Spleen (tissue), 11 donors: ENCODE results near the gene PPP2R3A. TPM values are rescaled to one million over a fixed set of nuclear protein-coding genes. Genes with fewer than 3 reads are reported as not detected.
"Not testable (repeated sequence)": the region's sequence is repeated elsewhere in the genome, so short reads cannot be mapped to it uniquely, and the experiment has no call there.

Experiments
- DNase-seq: peaks from one replicate; pipeline ENCODE4 v3.0.0-alpha.2; 2020
- H3K27ac ChIP-seq, 8 donors: fragments of 200-600 bp; sonication (generic) in 7 of 8; 1 replicate in 4 of 8; 2 replicates in 4 of 8; pipeline versions ENCODE4 v1.5.0 to v1.8.0; 2016 to 2021; ENCODE audit warnings: inconsistent platforms in 4 of 8, mild to moderate bottlenecking in 4 of 8, moderate library complexity in 1 of 8
- H3K27me3 ChIP-seq, 7 donors: fragments of 200-600 bp; sonication (generic) in 6 of 7; replicated peaks in 1 of 7; 1 replicate in 4 of 7; 2 replicates in 3 of 7; pipeline versions ENCODE4 v1.5.0 to v1.8.0; 2016 to 2021; ENCODE audit warnings: inconsistent platforms in 3 of 7, mild to moderate bottlenecking in 1 of 7
- H3K36me3 ChIP-seq, 6 donors: fragments of 200-600 bp; sonication (generic) in 5 of 6; 1 replicate in 4 of 6; 2 replicates in 2 of 6; pipeline versions ENCODE4 v1.5.0 to v1.8.0; 2016 to 2021; ENCODE audit warnings: inconsistent platforms in 2 of 6
- H3K4me1 ChIP-seq, 6 donors: fragments of 200-600 bp; sonication (generic) in 5 of 6; 1 replicate in 3 of 6; 2 replicates in 3 of 6; pipeline versions ENCODE4 v1.5.0 to v1.8.0; 2016 to 2021; ENCODE audit warnings: inconsistent platforms in 3 of 6
- H3K4me3 ChIP-seq, 8 donors: fragments of 200-600 bp; sonication (generic) in 7 of 8; 1 replicate in 4 of 8; 2 replicates in 4 of 8; pipeline versions ENCODE4 v1.5.0 to v1.8.0; 2016 to 2021; ENCODE audit warnings: inconsistent platforms in 4 of 8, mild to moderate bottlenecking in 4 of 8, moderate library complexity in 2 of 8
- H3K9me3 ChIP-seq, 8 donors: fragments of 200-600 bp; sonication (generic) in 7 of 8; 1 replicate in 4 of 8; 2 replicates in 4 of 8; pipeline versions ENCODE4 v1.5.0 to v1.8.0; 2016 to 2021; ENCODE audit warnings: inconsistent platforms in 4 of 8
- POLR2A ChIP-seq, 3 donors: fragments of 450-650 bp; IDR thresholded peaks; one replicate each; pipeline ENCODE4 v1.5.1; 2017; ENCODE audit warnings: antibody characterized with exemption in 3 of 3, mild to moderate bottlenecking in 1 of 3
- POLR2AphosphoS5 ChIP-seq, 3 donors: sonication (generic); formaldehyde crosslinking; IDR thresholded peaks; one replicate each; pipeline ENCODE4 v1.5.1; 2017; ENCODE audit warnings: antibody characterized with exemption in 3 of 3
- WGBS, 5 donors: extraction: QIAGEN DNeasy Blood & Tissue Kit in 3 of 5; methylation state at CpG; one replicate each; pipeline versions ENCODE4 v1.1.5 to v1.1.7; 2013 to 2018; 5-methylcytosine and 5-hydroxymethylcytosine counted together
- intact Hi-C: fragments of 100-400 bp; cut with DNase I; formaldehyde crosslinking; loops from one replicate; pipeline ENCODE4 v1.15.0; 2023; ENCODE audit warnings: low total_unique reads
- polyA plus RNA-seq, 3 donors: library from polyadenylated mRNA; stranded (reverse); fragments of 200-250 nt; gene quantifications; one replicate each; pipeline ENCODE4 v1.2.1, GENCODE V29; 2013
- total RNA-seq, 7 donors: library from RNA; depleted of rRNA in 3 of 7; stranded (reverse); fragments of >200 nt in 3 of 7; fragmentation: NEBNext Ultra II Directional in 4 of 7; extraction: Animal tissue kit (Norgen Biotek cat#: 25700) in 4 of 7; gene quantifications; one replicate each; pipeline versions ENCODE4 v1.1.0 to v1.2.1, GENCODE V29; 2016 to 2021
- TF ChIP-seq, protein P1 (sequence below), 11 experiments: fragments of 200-600 bp in 7 of 11; fragments of 450-650 bp in 4 of 11; sonication (generic) in 4 of 11; IDR thresholded peaks in 8 of 11; conservative IDR thresholded peaks in 3 of 11; 1 replicate in 7 of 11; 2 replicates in 4 of 11; pipeline versions ENCODE4 v1.4.0 to v1.8.0; 2016 to 2021; ENCODE audit warnings: antibody characterized with exemption in 11 of 11, inconsistent platforms in 4 of 11, mild to moderate bottlenecking in 1 of 11
- donor health status: healthy with polysubstance abuse.
- donor health status: DM: no; HTN: no; CAD: no; lungs with moderate emphysema.
- donor health status: DM: no; HTN: no; CAD: no.
- donor health status: Bipolar disorder and iron deficiency.
- donor health status: healthy.
- donor health status: DM: no; HTN: no; CAD: no.
- donor health status: DM: yes; HTN: yes; CAD: no.

PPP2R3A gene
- total and polyA plus RNA-seq, 10 donors: 0.24 to 5.9 (median 3.1) TPM

GRCh38 chr3:135926664-135927063 lies 38.9 kb upstream of the PPP2R3A start:
- Histone ChIP-seq H3K27ac (no peak overlapping the region), H3K4me1 (no peaks in the 10 kb centered on the region), H3K9me3 (no peaks in the 10 kb centered on the region), H3K27me3 (no peaks in the 10 kb centered on the region), H3K36me3 (no peaks in the 10 kb centered on the region), H3K4me3 (no peak overlapping the region)
- TF ChIP-seq POLR2A (IDR thresholded peaks at IDR 0.05) (no peak), POLR2AphosphoS5 (IDR thresholded peaks at IDR 0.05) (no peak)
- TF ChIP-seq, protein P1, sequence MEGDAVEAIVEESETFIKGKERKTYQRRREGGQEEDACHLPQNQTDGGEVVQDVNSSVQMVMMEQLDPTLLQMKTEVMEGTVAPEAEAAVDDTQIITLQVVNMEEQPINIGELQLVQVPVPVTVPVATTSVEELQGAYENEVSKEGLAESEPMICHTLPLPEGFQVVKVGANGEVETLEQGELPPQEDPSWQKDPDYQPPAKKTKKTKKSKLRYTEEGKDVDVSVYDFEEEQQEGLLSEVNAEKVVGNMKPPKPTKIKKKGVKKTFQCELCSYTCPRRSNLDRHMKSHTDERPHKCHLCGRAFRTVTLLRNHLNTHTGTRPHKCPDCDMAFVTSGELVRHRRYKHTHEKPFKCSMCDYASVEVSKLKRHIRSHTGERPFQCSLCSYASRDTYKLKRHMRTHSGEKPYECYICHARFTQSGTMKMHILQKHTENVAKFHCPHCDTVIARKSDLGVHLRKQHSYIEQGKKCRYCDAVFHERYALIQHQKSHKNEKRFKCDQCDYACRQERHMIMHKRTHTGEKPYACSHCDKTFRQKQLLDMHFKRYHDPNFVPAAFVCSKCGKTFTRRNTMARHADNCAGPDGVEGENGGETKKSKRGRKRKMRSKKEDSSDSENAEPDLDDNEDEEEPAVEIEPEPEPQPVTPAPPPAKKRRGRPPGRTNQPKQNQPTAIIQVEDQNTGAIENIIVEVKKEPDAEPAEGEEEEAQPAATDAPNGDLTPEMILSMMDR (IDR thresholded peaks at IDR 0.05 in 8 of 11, conservative IDR thresholded peaks at IDR 0.05 in 3 of 11): no peak
- intact Hi-C loops: no loop called here
- DNase-seq: no peak
- WGBS, 5 donors: 85 to 94% (median 90%) methylated on average over 3 of the region's 3 CpGs

DNA sequence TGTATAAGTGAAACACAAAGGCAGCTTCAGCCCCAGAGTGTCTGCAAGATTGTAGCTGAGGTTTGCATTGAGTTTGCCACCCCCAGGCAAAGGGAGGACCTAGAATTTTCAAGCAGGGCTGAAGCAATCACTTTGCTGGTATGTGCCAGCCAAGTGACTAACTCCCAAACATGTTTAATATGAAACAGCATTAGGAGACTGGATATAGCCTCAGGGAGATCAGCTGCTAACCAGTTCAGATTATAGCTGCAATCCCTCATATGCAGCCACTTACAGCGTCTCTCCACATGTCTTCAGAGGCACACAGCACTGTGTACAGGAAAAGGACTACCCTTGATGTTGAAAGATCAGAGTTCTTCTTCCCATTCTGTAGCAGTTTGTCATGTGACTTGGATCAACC lies 38.4 kb upstream of the PPP2R3A start:
- no peak for TF ChIP-seq POLR2AphosphoS5 (IDR thresholded peaks at IDR 0.05)
- TF ChIP-seq, protein P1 (IDR thresholded peaks at IDR 0.05 in 8 of 11, conservative IDR thresholded peaks at IDR 0.05 in 3 of 11): no peak
- TF ChIP-seq POLR2A (IDR thresholded peaks at IDR 0.05): no peak
- H3K36me3 ChIP-seq: no peaks in the 10 kb centered on the region
- no peak overlapping the region for H3K4me3 ChIP-seq
- H3K27ac ChIP-seq: no peak overlapping the region
- H3K9me3 ChIP-seq: no peaks in the 10 kb centered on the region
- H3K27me3 ChIP-seq: no peaks in the 10 kb centered on the region
- WGBS, 5 donors: 65 to 79% (median 79%) methylated on average over 1 of the region's 1 CpG
- DNase-seq: no peak
- H3K4me1 ChIP-seq: no peaks in the 10 kb centered on the region
- intact Hi-C loops: no loop called here

GRCh38 chr3:135929670-135930069 lies 35.9 kb upstream of the PPP2R3A start:
- TF ChIP-seq POLR2A (IDR thresholded peaks at IDR 0.05) (no peak), POLR2AphosphoS5 (IDR thresholded peaks at IDR 0.05) (no peak)
- TF ChIP-seq, protein P1 (IDR thresholded peaks at IDR 0.05 in 8 of 11, conservative IDR thresholded peaks at IDR 0.05 in 3 of 11): no peak
- Histone ChIP-seq H3K27ac (no peak overlapping the region), H3K36me3 (no peaks in the 10 kb centered on the region), H3K4me1 (no peaks in the 10 kb centered on the region), H3K4me3 (no peak overlapping the region), H3K9me3 (no peaks in the 10 kb centered on the region), H3K27me3 (no peaks in the 10 kb centered on the region)
- 69 to 85% (median 79%) methylated on average over 1 of the region's 1 CpG for WGBS, 5 donors
- DNase-seq: no peak
- intact Hi-C loops: no loop called here

DNA sequence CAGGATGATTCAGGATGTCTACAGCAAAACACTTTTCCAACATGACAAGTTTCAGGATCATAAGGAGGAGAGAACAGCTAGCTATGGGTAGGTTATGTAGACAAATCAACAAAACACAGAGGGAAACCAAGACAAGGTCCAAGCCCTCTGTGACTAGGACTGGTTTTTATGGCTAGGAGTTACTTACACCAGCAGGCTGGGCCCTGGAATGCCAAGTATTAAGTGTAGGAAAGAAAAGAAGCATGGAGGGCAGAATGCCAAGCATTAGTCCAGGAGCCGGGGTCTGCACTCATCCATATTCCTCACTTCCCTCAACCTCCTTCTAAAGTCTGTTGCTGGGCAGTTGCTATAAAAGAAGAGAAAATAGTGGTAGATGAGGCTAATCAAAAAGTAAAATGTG lies 35.3 kb upstream of the PPP2R3A start:
- Histone ChIP-seq H3K27ac (no peak overlapping the region), H3K4me3 (no peak overlapping the region), H3K27me3 (no peaks in the 10 kb centered on the region), H3K9me3 (no peaks in the 10 kb centered on the region), H3K4me1 (no peaks in the 10 kb centered on the region), H3K36me3 (no peaks in the 10 kb centered on the region)
- 65 to 84% (median 81%) methylated on average over 1 of the region's 1 CpG for WGBS, 5 donors
- TF ChIP-seq, protein P1 (IDR thresholded peaks at IDR 0.05 in 8 of 11, conservative IDR thresholded peaks at IDR 0.05 in 3 of 11): no peak
- TF ChIP-seq POLR2AphosphoS5 (IDR thresholded peaks at IDR 0.05): no peak
- TF ChIP-seq POLR2A (IDR thresholded peaks at IDR 0.05): no peak
- DNase-seq: no peak
- intact Hi-C loops: no loop called here

DNA sequence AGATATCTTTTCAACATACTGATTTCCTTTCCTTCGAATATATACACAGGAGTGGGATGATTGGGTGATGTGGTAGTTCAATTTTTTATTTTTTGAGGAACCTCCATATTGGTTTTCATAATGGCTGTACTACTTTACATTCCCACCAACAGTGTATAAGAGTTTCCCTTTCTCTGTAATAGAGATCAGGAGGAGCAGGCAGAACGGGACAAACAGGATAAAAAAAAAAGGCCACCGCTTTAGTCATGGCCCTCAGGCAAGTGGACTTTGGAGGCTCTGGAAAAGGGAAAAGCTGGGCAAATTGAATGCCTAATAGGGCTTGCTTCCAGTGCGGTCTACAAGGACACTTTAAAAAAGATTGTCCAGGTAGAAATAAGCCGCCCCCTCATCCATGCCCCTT lies 30.4 kb upstream of the PPP2R3A start:
- H3K4me1 ChIP-seq, H3K36me3 ChIP-seq, H3K27me3 ChIP-seq, H3K9me3 ChIP-seq, DNase-seq, intact Hi-C loops, H3K27ac ChIP-seq, H3K4me3 ChIP-seq: not testable (repeated sequence)
- WGBS, 5 donors: 84 to 93% (median 88%) methylated on average over 5 of the region's 5 CpGs

DNA sequence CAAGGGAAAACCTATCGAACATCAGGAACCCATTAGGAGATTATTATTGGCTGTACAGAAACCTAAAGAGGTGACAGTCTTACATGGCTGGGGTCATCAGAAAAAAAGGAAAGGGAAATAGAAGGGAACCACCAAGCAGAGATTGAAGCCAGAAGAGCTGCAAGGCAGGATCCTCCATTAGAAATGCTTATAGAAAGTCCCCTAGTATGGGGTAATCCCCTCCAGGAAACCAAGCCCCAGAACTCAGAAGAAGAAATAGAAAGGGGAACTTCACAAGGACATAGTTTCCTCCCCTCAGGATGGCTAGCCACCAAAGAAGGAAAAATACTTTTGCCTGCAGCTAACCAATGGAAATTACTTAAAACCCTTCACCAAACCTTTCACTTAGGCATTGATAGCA lies 27.8 kb upstream of the PPP2R3A start:
- intact Hi-C loops, H3K9me3 ChIP-seq, H3K4me3 ChIP-seq, DNase-seq, H3K27ac ChIP-seq, H3K27me3 ChIP-seq, H3K4me1 ChIP-seq, H3K36me3 ChIP-seq: not testable (repeated sequence)
- WGBS, 5 donors: 92 to 97% (median 94%) methylated on average over 1 of the region's 1 CpG
